ENCODE results near the gene COX11. TPM values are rescaled to one million over a fixed set of nuclear protein-coding genes. Genes with fewer than 3 reads are reported as not detected.

Gene COX11
- total RNA-seq, 1 donor from 2014 or later = 38.0 TPM

DNA sequence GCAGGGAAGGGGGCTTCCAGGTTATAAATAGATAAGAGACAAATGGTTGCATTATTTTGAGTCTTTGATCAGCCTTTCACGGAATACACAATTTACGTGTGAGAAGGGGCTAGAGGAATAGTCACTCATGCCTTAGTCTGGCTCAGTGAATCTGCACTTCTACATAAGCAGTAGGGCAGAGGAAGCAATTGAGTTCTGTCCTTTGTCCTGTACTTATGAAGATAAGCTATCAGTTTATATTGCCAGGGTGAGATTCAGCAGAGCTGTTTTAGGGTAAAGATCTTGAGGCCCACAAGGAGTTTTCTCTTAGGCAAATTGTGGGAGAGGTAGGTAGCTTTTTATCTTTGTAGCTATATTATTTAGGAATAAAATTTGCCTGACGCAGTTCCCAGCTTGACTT, 34.5 kb downstream of the COX11 start:
- no peak for DNase-seq (ENCODE audit: low spot score)
- no peaks in the 10 kb centered on the region for H3K27me3 Mint-ChIP-seq (ENCODE audit: unreplicated experiment)
- no peaks in the 10 kb centered on the region for H3K36me3 Mint-ChIP-seq (ENCODE audit: low read depth, unreplicated experiment)
- no peaks in the 10 kb centered on the region for H3K4me1 Mint-ChIP-seq (ENCODE audit: unreplicated experiment)
- H3K27ac Mint-ChIP-seq (ENCODE audit: unreplicated experiment) = no peak overlapping the region
- no peak overlapping the region for H3K4me3 Mint-ChIP-seq (ENCODE audit: unreplicated experiment)
- H3K9me3 Mint-ChIP-seq (ENCODE audit: unreplicated experiment) = no peaks in the 10 kb centered on the region
- TF ChIP-seq CTCF (IDR thresholded peaks at IDR 0.05; ENCODE audit: unreplicated experiment) = no peak

GRCh38 chr17:54932711-54933110, 35.7 kb downstream of the COX11 start:
- Mint-ChIP-seq H3K36me3 (ENCODE audit: low read depth, unreplicated experiment) (no peaks in the 10 kb centered on the region), H3K27ac (ENCODE audit: unreplicated experiment) (no peak overlapping the region), H3K27me3 (ENCODE audit: unreplicated experiment) (no peaks in the 10 kb centered on the region)

DNA sequence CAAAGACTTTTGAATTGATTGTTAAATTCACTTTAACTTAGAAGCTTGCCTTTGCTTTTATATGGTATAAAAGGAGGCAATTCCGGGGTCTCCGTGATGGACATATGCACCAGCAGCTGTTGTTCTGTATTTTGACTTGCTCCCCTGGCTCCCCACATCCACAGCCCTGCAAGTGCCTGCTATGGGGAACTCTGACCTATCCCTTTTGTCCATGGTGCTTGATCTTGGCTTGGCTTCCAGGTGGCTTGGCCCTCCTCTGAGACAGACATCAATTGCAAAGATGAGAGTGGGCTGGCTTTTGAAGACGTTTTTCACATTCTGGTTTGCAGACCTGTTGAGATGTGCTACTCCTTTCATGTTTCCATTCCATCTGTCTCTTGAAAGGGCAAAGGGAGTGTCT, 40.9 kb downstream of the COX11 start:
- Mint-ChIP-seq H3K9me3 (ENCODE audit: unreplicated experiment) (no peaks in the 10 kb centered on the region), H3K27ac (ENCODE audit: unreplicated experiment) (no peak overlapping the region)

More at GRCh38 chr17:54932711-54933110, 35.7 kb downstream of the COX11 start:
- no peaks in the 10 kb centered on the region for H3K9me3 Mint-ChIP-seq (ENCODE audit: unreplicated experiment)
- TF ChIP-seq CTCF (IDR thresholded peaks at IDR 0.05; ENCODE audit: unreplicated experiment) = no peak
- H3K4me3 Mint-ChIP-seq (ENCODE audit: unreplicated experiment) = no peak overlapping the region
- no peaks in the 10 kb centered on the region for H3K4me1 Mint-ChIP-seq (ENCODE audit: unreplicated experiment)
- no peak for DNase-seq (ENCODE audit: low spot score)

DNA sequence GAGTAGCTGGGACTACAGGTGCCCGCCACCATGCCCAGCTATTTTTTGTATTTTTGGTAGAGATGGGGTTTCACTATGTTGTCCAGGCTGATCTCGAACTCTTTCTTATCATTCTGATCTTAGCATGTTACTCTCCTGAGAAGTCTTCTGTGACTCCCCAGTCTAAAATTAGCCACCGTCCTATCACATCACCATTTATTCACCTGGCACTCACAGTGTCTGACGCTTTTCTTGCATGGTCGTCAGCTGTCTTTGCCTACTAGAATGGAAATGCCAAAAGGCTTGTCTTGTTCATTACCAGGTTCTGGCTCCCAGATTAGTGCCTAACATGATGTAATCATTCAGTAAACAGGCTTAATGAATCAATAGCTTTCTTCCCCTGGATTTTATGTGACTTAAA, 44.0 kb downstream of the COX11 start:
- H3K9me3 Mint-ChIP-seq (ENCODE audit: unreplicated experiment) = no peaks in the 10 kb centered on the region
- no peak overlapping the region for H3K27ac Mint-ChIP-seq (ENCODE audit: unreplicated experiment)
- H3K4me1 Mint-ChIP-seq (ENCODE audit: unreplicated experiment) = peaks cover 13% of the 10 kb centered on the region
- H3K4me3 Mint-ChIP-seq (ENCODE audit: unreplicated experiment) = no peak overlapping the region
- H3K27me3 Mint-ChIP-seq (ENCODE audit: unreplicated experiment) = no peaks in the 10 kb centered on the region
- no peaks in the 10 kb centered on the region for H3K36me3 Mint-ChIP-seq (ENCODE audit: low read depth, unreplicated experiment)
- no peak for DNase-seq (ENCODE audit: low spot score)
- no peak for TF ChIP-seq CTCF (IDR thresholded peaks at IDR 0.05; ENCODE audit: unreplicated experiment)

More for the DNA sequence above, 40.9 kb downstream of the COX11 start:
- Mint-ChIP-seq H3K4me1 (ENCODE audit: unreplicated experiment) (peaks cover 13% of the 10 kb centered on the region), H3K36me3 (ENCODE audit: low read depth, unreplicated experiment) (no peaks in the 10 kb centered on the region), H3K27me3 (ENCODE audit: unreplicated experiment) (no peaks in the 10 kb centered on the region), H3K4me3 (ENCODE audit: unreplicated experiment) (no peak overlapping the region)
- no peak for DNase-seq (ENCODE audit: low spot score)
- no peak for TF ChIP-seq CTCF (IDR thresholded peaks at IDR 0.05; ENCODE audit: unreplicated experiment)

DNA sequence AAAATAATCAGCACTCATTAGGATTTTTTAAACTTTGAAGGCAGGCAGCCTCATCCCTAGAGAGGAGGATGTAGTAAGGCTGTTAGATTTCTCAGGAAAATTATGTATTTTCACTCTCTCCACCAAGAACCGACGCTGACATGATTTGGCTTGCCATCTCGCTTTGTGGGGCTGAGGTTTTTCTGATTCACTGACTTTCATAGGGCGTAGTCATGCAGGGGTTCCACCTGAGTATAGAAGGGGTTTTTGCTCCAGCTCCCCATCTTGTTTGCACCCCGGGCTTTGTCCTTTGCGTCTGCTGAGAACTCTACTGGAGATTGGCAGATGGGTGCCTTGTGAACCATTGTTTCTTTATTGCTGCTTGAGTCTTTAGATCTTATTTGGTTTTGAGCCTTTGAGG, 47.6 kb downstream of the COX11 start:
- Mint-ChIP-seq H3K9me3 (ENCODE audit: unreplicated experiment) (no peaks in the 10 kb centered on the region), H3K4me3 (ENCODE audit: unreplicated experiment) (no peak overlapping the region), H3K36me3 (ENCODE audit: low read depth, unreplicated experiment) (peaks cover 4% of the 10 kb centered on the region), H3K27me3 (ENCODE audit: unreplicated experiment) (no peaks in the 10 kb centered on the region), H3K4me1 (ENCODE audit: unreplicated experiment) (peaks cover 7% of the 10 kb centered on the region), H3K27ac (ENCODE audit: unreplicated experiment) (no peak overlapping the region)
- no peak for TF ChIP-seq CTCF (IDR thresholded peaks at IDR 0.05; ENCODE audit: unreplicated experiment)
- no peak for DNase-seq (ENCODE audit: low spot score)

Data from endothelial cell (in vitro differentiated cells).